ENCODE measurements around the gene MACROD2.

DNA sequence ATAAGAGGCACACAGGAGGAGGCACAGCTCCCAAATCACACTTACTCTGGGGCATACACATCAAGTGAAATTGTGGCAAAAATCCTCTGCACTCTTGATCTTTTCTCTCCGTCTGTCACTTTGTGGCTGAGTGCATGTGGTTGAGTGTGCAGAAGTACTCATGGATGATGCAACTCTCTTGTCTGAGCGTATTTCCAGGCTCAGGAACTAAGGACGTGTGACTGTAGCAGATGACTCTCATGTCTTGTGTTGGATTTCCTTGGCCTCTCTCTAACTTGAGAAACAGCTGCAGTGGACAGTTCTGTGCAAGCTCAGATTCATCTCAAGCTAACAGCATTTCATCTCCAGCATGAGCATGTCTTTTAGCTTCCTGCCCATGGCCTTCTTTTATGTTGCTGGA lies 587.5 kb downstream of the MACROD2 start:
- TF ChIP-seq POLR2AphosphoS5 (IDR thresholded peaks at IDR 0.05; ENCODE audit: low read depth, low read length) = no peak
- TF ChIP-seq REST (IDR thresholded peaks at IDR 0.05; ENCODE audit: insufficient read depth in 1 of 2, low read depth in 2 of 2, low read length in 2 of 2) = no peak
- no peak for TF ChIP-seq FOXP2 (optimal IDR thresholded peaks at IDR 0.05; ENCODE audit: borderline replicate concordance, extremely low read depth, extremely low read length, insufficient read depth)
